ENCODE results near the gene PRKAR1B. TPM values are rescaled to one million over a fixed set of nuclear protein-coding genes. Genes with fewer than 3 reads are reported as not detected.
"Not testable (repeated sequence)": the region's sequence is repeated elsewhere in the genome, so short reads cannot be mapped to it uniquely, and the experiment has no call there.

Gene PRKAR1B
- total RNA-seq, 1 donor from 2014 or later = 39.5 TPM

- DNase-seq (ENCODE audit: low read depth in 2 of 2) = no peak
Measured at GRCh38 chr7:757741-758163, 30.7 kb upstream of the PRKAR1B start.

- DNase-seq (ENCODE audit: low read depth in 2 of 2) = no peak
Measured at GRCh38 chr7:756928-757560, 30.0 kb upstream of the PRKAR1B start.

- no peak for DNase-seq (ENCODE audit: low read depth in 2 of 2)
Measured at GRCh38 chr7:756231-756927, 29.3 kb upstream of the PRKAR1B start.

GRCh38 chr7:755413-755805 lies 28.3 kb upstream of the PRKAR1B start:
- no peak for DNase-seq (ENCODE audit: low read depth in 2 of 2)

- DNase-seq (ENCODE audit: low read depth in 2 of 2) = no peak
Measured at GRCh38 chr7:754531-755412, 27.7 kb upstream of the PRKAR1B start.

GRCh38 chr7:753190-753589 lies 26.1 kb upstream of the PRKAR1B start:
- DNase-seq (ENCODE audit: low read depth in 2 of 2) = no peak

GRCh38 chr7:752256-752655 lies 25.2 kb upstream of the PRKAR1B start:
- not testable (repeated sequence) for DNase-seq (ENCODE audit: low read depth in 2 of 2)

GRCh38 chr7:751826-752225 lies 24.7 kb upstream of the PRKAR1B start:
- no peak for DNase-seq (ENCODE audit: low read depth in 2 of 2)

- no peak for DNase-seq (ENCODE audit: low read depth in 2 of 2)
Measured at GRCh38 chr7:750111-750905, 23.2 kb upstream of the PRKAR1B start.

GRCh38 chr7:749140-749551 lies 22.1 kb upstream of the PRKAR1B start:
- DNase-seq (ENCODE audit: low read depth in 2 of 2) = peak in 1 of 2 donors; percentile 12

GRCh38 chr7:748446-748845 lies 21.4 kb upstream of the PRKAR1B start:
- DNase-seq (ENCODE audit: low read depth in 2 of 2) = no peak

GRCh38 chr7:747186-747585 lies 20.1 kb upstream of the PRKAR1B start:
- no peak for DNase-seq (ENCODE audit: low read depth in 2 of 2)

GRCh38 chr7:746155-747061 lies 19.3 kb upstream of the PRKAR1B start:
- no peak for DNase-seq (ENCODE audit: low read depth in 2 of 2)

- no peak for DNase-seq (ENCODE audit: low read depth in 2 of 2)
Measured at GRCh38 chr7:745431-746154, 18.5 kb upstream of the PRKAR1B start.

GRCh38 chr7:744854-745430 lies 17.9 kb upstream of the PRKAR1B start:
- no peak for DNase-seq (ENCODE audit: low read depth in 2 of 2)

- DNase-seq (ENCODE audit: low read depth in 2 of 2) = not testable (repeated sequence)
Measured at GRCh38 chr7:744128-744520, 17.0 kb upstream of the PRKAR1B start.

- peak in 1 of 2 donors; percentile 19 for DNase-seq (ENCODE audit: low read depth in 2 of 2)
Measured at GRCh38 chr7:743341-744127, 16.5 kb upstream of the PRKAR1B start.

GRCh38 chr7:742791-743190 lies 15.7 kb upstream of the PRKAR1B start:
- DNase-seq (ENCODE audit: low read depth in 2 of 2) = no peak

GRCh38 chr7:741850-742249 lies 14.8 kb upstream of the PRKAR1B start:
- DNase-seq (ENCODE audit: low read depth in 2 of 2) = no peak

All from dermis microvascular lymphatic vessel endothelial cell (primary cell).